Stomach smooth muscle (tissue), 2 donors: ENCODE data around the gene SSH3.

Experiments
- H3K27ac ChIP-seq: one replicate; pipeline ENCODE4 v1.7.0; 2013; ENCODE audit warnings: mild to moderate bottlenecking, low read length, inconsistent platforms
- H3K27me3 ChIP-seq, 2 donors: one replicate each; pipeline ENCODE4 v1.7.0; 2013; ENCODE audit warnings: low read length in 2 of 2; ENCODE audit not compliant: insufficient read depth in 2 of 2, control insufficient read depth in 1 of 2
- H3K36me3 ChIP-seq, 2 donors: one replicate each; pipeline ENCODE4 v1.7.0; 2013; ENCODE audit warnings: low read length in 2 of 2; ENCODE audit not compliant: control insufficient read depth in 2 of 2, insufficient read depth in 2 of 2
- H3K4me1 ChIP-seq: one replicate; pipeline ENCODE4 v1.7.0; 2013; ENCODE audit warnings: low read length; ENCODE audit not compliant: control insufficient read depth, insufficient read depth
- H3K4me3 ChIP-seq, 2 donors: one replicate each; pipeline ENCODE4 v1.7.0; 2013; ENCODE audit warnings: low read length in 2 of 2
- H3K9ac ChIP-seq, 2 donors: one replicate each; pipeline ENCODE4 v1.7.0; 2013; ENCODE audit warnings: low read length in 2 of 2, mild to moderate bottlenecking in 1 of 2
- H3K9me3 ChIP-seq, 2 donors: one replicate each; pipeline ENCODE4 v1.7.0; 2013; ENCODE audit warnings: low read length in 2 of 2; ENCODE audit not compliant: control insufficient read depth in 2 of 2
- donor health status: healthy.
- donor health status: Pancreatic carcinoma.

SSH3 gene

DNA sequence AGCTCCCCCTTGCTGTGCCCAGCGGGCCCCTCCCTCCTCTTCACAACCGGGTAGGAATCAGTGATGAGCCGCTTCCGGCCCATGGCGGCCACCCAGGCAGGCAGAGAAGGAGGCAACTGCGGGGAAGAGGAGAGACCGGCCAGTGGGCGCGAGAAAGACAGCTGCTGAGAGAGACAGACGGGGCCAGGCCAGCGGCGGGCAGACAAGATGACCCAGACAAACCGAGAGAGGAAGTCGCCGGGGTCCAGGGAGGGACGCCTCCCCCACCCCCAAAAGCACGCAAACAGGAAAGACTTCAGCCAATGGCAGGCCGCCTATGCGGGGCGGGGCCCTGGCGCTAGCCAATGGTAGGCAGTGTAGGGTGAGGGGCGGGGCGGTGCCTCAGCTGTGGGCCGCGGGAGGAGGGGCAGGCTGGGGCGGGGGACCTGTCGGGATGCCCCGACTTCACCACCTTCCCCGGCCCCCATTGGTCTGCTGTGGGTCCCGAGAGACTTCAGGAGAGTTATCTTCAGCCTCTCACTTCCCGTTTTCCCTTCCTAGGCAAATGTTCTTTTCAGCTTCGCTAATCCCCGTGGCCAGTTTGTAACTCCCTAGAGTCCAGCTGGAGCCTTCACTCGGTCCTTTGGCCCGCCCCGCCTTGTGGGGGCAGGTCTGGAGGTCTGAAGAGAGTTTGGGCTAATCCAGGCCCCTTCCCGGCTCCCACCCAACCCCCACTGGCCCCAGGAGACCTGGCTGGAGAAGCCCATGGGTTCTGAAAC is 50.2 kb downstream of the SSH3 start, which contains the start of gene POLD4:
Gene POLD4 (minus strand): TSS at position 230 of the 758 bp plus-strand sequence. CDS start 147 bp downstream, at position 83.
- Histone ChIP-seq H3K27me3 (no peaks in the 10 kb centered on the region), H3K36me3 (peaks cover 0 to 2% of the 10 kb centered on the region in 2 donors), H3K4me1 (peaks cover 67% of the 10 kb centered on the region), H3K27ac (peak within 1 kb of the TSS; percentile 99), H3K4me3 (peak within 1 kb of the TSS; percentile 82 to 91), H3K9ac (peak within 1 kb of the TSS; percentile 92 to 97), H3K9me3 (no peaks in the 10 kb centered on the region)

DNA sequence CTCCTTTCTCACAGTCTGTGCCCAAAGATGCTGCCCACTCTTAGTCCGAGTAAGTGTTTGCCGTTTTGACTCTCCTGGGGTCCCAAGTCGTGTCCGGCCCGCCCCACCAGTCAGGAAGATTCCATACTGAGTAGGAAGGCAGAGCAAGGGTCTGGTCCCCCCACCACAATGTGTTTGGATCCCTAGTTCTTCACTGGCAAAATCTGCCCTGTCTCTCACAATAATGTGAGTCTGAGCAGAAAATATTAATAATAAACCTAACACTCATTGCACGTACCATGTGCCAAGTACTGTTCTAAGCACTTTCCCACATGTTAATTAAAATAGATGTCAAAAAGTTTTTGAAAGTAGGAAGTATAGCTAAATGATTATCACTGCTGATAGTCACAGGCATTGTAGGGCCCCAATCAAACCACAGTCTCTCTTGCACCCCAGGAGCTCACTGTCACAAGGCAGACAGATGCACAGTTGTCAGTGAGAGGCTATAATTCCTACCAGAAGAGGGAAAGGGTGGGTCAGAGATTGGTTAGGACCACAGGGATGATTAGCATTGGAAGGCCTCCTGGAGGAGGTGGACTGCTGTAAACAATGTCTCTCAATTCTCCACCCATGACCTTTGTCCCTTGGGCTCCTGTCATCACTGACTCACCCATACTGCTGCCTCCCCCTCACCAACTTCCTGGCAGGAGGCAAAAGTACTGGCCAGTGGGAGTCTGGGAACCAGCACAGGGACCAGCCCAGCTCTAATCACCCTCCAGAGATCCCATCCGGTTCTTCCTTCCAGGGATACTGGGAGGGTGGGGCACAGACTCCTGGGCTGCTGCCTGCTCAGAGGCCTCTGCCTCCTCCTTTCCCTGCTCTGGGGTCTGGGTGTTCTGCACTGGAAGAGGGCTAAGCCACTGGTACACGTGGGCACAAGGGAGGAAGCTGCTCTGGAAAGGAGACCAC is 51.0 kb downstream of the SSH3 start:
- peaks cover 68% of the 10 kb centered on the region for H3K4me1 ChIP-seq
- no peaks in the 10 kb centered on the region for H3K9me3 ChIP-seq
- H3K27me3 ChIP-seq: no peaks in the 10 kb centered on the region
- peak overlapping the region; percentile 82 to 91 for H3K4me3 ChIP-seq
- peak overlapping the region; percentile 82 to 92 for H3K9ac ChIP-seq
- peaks cover 0 to 2% of the 10 kb centered on the region in 2 donors for H3K36me3 ChIP-seq
- H3K27ac ChIP-seq: peak overlapping the region; percentile 99

- Histone ChIP-seq H3K27me3 (no peaks in the 10 kb centered on the region), H3K9ac (peak overlapping the region; percentile 51 to 92), H3K4me1 (peaks cover 68% of the 10 kb centered on the region), H3K27ac (peak overlapping the region; percentile 99), H3K4me3 (peak overlapping the region in 1 of 2 donors; percentile 22), H3K9me3 (no peaks in the 10 kb centered on the region), H3K36me3 (peaks cover 0 to 2% of the 10 kb centered on the region in 2 donors)
Observed at GRCh38 chr11:67355023-67355793, 51.9 kb downstream of the SSH3 start.

GRCh38 chr11:67355794-67356386 is 52.6 kb downstream of the SSH3 start:
- Histone ChIP-seq H3K27me3 (no peaks in the 10 kb centered on the region), H3K36me3 (peaks cover 0 to 2% of the 10 kb centered on the region in 2 donors), H3K4me3 (no peak overlapping the region), H3K9ac (peak overlapping the region; percentile 51 to 92), H3K27ac (peak overlapping the region; percentile 99), H3K9me3 (no peaks in the 10 kb centered on the region), H3K4me1 (peaks cover 67% of the 10 kb centered on the region)

GRCh38 chr11:67356387-67356863 is 53.1 kb downstream of the SSH3 start:
- H3K4me1 ChIP-seq: peaks cover 63% of the 10 kb centered on the region
- H3K36me3 ChIP-seq: peaks cover 0 to 1% of the 10 kb centered on the region in 2 donors
- no peaks in the 10 kb centered on the region for H3K27me3 ChIP-seq
- H3K27ac ChIP-seq: peak overlapping the region; percentile 99
- no peaks in the 10 kb centered on the region for H3K9me3 ChIP-seq
- H3K9ac ChIP-seq: peak overlapping the region; percentile 42 to 92
- no peak overlapping the region for H3K4me3 ChIP-seq

DNA sequence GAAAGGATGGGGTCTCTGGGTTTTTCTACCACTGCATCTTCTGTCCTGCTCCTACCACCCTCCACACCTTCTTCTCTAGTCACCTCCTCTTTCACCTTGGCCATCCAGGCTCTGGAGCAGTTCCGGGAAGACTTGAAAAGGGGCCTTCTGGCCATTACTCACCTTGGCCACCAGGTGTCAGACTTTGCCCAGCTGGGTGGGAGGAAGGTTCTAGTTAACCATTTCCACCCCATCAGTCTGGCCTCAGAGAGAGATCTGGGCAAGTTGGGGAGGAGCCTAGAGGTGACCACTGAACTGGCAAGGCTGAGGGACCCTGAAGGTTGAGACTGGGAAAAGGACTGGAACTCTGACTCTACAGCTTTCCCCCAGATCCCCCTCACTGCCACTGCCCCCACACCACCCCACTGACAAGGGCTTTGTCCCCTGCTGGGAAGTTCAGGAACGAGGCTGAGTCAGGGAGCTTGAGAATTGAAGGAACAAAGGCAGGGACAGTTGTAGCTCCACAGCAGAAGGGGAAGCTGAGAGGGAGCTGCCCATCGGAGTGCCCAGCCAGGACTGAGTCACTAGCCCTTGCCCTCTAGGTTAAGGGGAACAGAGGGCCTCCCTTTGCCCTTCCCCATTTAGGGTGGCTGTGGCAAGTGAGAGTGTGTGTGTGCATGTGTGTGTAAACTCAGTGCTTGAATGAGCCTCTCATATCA is 53.7 kb downstream of the SSH3 start:
- H3K4me1 ChIP-seq: peaks cover 57% of the 10 kb centered on the region
- no peak overlapping the region for H3K4me3 ChIP-seq
- no peaks in the 10 kb centered on the region for H3K27me3 ChIP-seq
- no peaks in the 10 kb centered on the region for H3K9me3 ChIP-seq
- H3K36me3 ChIP-seq: no peaks in the 10 kb centered on the region
- H3K27ac ChIP-seq: peak overlapping the region; percentile 99
- peak overlapping the region; percentile 42 to 92 for H3K9ac ChIP-seq

- H3K9me3 ChIP-seq: no peaks in the 10 kb centered on the region
Observed at GRCh38 chr11:67357831-67358670, 54.7 kb downstream of the SSH3 start.

More at GRCh38 chr11:67357831-67358670, 54.7 kb downstream of the SSH3 start:
- Histone ChIP-seq H3K27me3 (no peaks in the 10 kb centered on the region), H3K4me1 (peaks cover 49% of the 10 kb centered on the region), H3K9ac (peak overlapping the region in 1 of 2 donors; percentile 47), H3K4me3 (no peak overlapping the region), H3K36me3 (no peaks in the 10 kb centered on the region), H3K27ac (peak overlapping the region; percentile 99)
